COLO829 (cell line): Measurements from ENCODE around the gene ZFYVE21.

Experiments
- DNase-seq: peaks from one replicate; pipeline ENCODE4 v3.0.0; 2012; ENCODE audit warnings: low spot score

ZFYVE21 gene

GRCh38 chr14:103725001-103725682 is 9.5 kb downstream of the ZFYVE21 start:
- DNase-seq, result no peak

- no peak for DNase-seq
These were observed 10.3 kb downstream of the ZFYVE21 start for GRCh38 chr14:103725739-103726395.

GRCh38 chr14:103726474-103726873 is 10.9 kb downstream of the ZFYVE21 start:
- no peak for DNase-seq

- no peak for DNase-seq
These were observed 11.8 kb downstream of the ZFYVE21 start for GRCh38 chr14:103727313-103727980.

- no peak for DNase-seq
These were observed 12.5 kb downstream of the ZFYVE21 start for GRCh38 chr14:103728141-103728540.

GRCh38 chr14:103728721-103729120 is 13.1 kb downstream of the ZFYVE21 start:
- no peak for DNase-seq

GRCh38 chr14:103729496-103730448 is 14.2 kb downstream of the ZFYVE21 start:
- DNase-seq, result no peak

GRCh38 chr14:103730490-103731035 is 15.0 kb downstream of the ZFYVE21 start:
- DNase-seq, result no peak

- no peak for DNase-seq
These were observed 15.9 kb downstream of the ZFYVE21 start for GRCh38 chr14:103731481-103731880.

GRCh38 chr14:103731916-103732867 is 16.6 kb downstream of the ZFYVE21 start:
- DNase-seq, result no peak

GRCh38 chr14:103732868-103733620 is 17.4 kb downstream of the ZFYVE21 start:
- no peak for DNase-seq

- no peak for DNase-seq
These were observed 18.0 kb downstream of the ZFYVE21 start for GRCh38 chr14:103733651-103734050.

- DNase-seq, result no peak
These were observed 18.7 kb downstream of the ZFYVE21 start for GRCh38 chr14:103734081-103734888.

- no peak for DNase-seq
These were observed 19.4 kb downstream of the ZFYVE21 start for GRCh38 chr14:103735022-103735421.

GRCh38 chr14:103735439-103735814 is 19.8 kb downstream of the ZFYVE21 start:
- DNase-seq, result no peak

GRCh38 chr14:103735815-103736545 is 20.4 kb downstream of the ZFYVE21 start:
- DNase-seq, result no peak

- DNase-seq, result no peak
These were observed 21.2 kb downstream of the ZFYVE21 start for GRCh38 chr14:103736546-103737431.
